B cell (primary cell): Measurements from ENCODE around the gene ZNF282. TPM values are rescaled to one million over a fixed set of nuclear protein-coding genes. Genes with fewer than 3 reads are reported as not detected.
A peak's percentile ranks its signal among the peaks of the same experiment; 100 is the strongest.

Experiments
- ATAC-seq: fragments of 200-7000 bp; cut with Tn5 transposase; one replicate; pipeline ENCODE4 v1.10.0; 2021; ENCODE audit warnings: low read depth, mild to moderate bottlenecking, moderate number of reproducible peaks, moderate library complexity
- CTCF ChIA-PET: fragments of 350-600 bp; sonication (Branson Sonifier 250); formaldehyde crosslinking; loops from one replicate; lab custom pipeline; 2021; ENCODE audit warnings: antibody characterized with exemption, inconsistent platforms; lab: Charles Lee
- POLR2A ChIA-PET: fragments of 350-600 bp; sonication (Branson Sonifier 250); formaldehyde crosslinking; loops from one replicate; lab custom pipeline; 2021; ENCODE audit warnings: antibody characterized with exemption; lab: Charles Lee
- DNase-seq: peaks from one replicate; pipeline ENCODE4 v3.0.0; 2013
- H2AFZ ChIP-seq: 2 replicates; pipeline ENCODE4 v1.6.1; 2012; ENCODE audit warnings: mild to moderate bottlenecking, low read depth, low read length; ENCODE audit not compliant: insufficient read depth, poor library complexity, severe bottlenecking
- H3K27ac ChIP-seq, 2 donors: 1 replicate in 1 of 2; 2 replicates in 1 of 2; pipeline ENCODE4 v1.5.1; 2012 to 2013; ENCODE audit warnings: low read length in 2 of 2, mild to moderate bottlenecking in 2 of 2, moderate library complexity in 1 of 2
- H3K27me3 ChIP-seq, 4 experiments: fragments of 200-600 bp in 1 of 4; sonication (generic) in 1 of 4; replicated peaks in 1 of 4; 1 replicate in 2 of 4; 2 replicates in 2 of 4; pipeline versions ENCODE4 v1.6.1 to v1.7.0; 2013 to 2016; ENCODE audit warnings: low read length in 3 of 4, mild to moderate bottlenecking in 2 of 4, mixed read lengths in 1 of 4, moderate library complexity in 1 of 4; ENCODE audit not compliant: insufficient read depth in 4 of 4, control insufficient read depth in 3 of 4; ENCODE audit errors: control extremely low read depth in 1 of 4
- H3K36me3 ChIP-seq, 2 experiments: replicated peaks in 1 of 2; 1 replicate in 1 of 2; 2 replicates in 1 of 2; pipeline versions ENCODE4 v1.6.1 to v1.7.1; 2013; ENCODE audit warnings: low read length in 1 of 2; ENCODE audit not compliant: insufficient read depth in 2 of 2, control insufficient read depth in 1 of 2; ENCODE audit errors: control extremely low read depth in 1 of 2, extremely low read depth in 1 of 2
- H3K4me1 ChIP-seq, 2 donors: fragments of 200-600 bp in 1 of 2; sonication (generic) in 1 of 2; 1 replicate in 1 of 2; 2 replicates in 1 of 2; pipeline versions ENCODE4 v1.5.1 to v1.6.1; 2013 to 2017; ENCODE audit warnings: low read length in 2 of 2; ENCODE audit not compliant: control insufficient read depth in 2 of 2, insufficient read depth in 2 of 2
- H3K4me2 ChIP-seq: replicated peaks from 2 replicates; pipeline ENCODE3; 2012; ENCODE audit warnings: mild to moderate bottlenecking, low read depth, low read length; ENCODE audit not compliant: poor library complexity, severe bottlenecking
- H3K4me3 ChIP-seq, 5 experiments: fragments of 200-600 bp in 1 of 5; sonication (generic) in 1 of 5; 1 replicate in 3 of 5; 2 replicates in 2 of 5; pipeline versions ENCODE4 v1.5.1 to v1.7.0; 2011 to 2016; ENCODE audit warnings: low read length in 4 of 5, mild to moderate bottlenecking in 4 of 5, low read depth in 2 of 5, control low read depth in 1 of 5, moderate library complexity in 1 of 5; ENCODE audit not compliant: insufficient read depth in 1 of 5; ENCODE audit errors: control extremely low read depth in 1 of 5, extremely low read depth in 1 of 5
- H3K79me2 ChIP-seq: fragments of 200-600 bp; sonication (generic); one replicate; pipeline ENCODE4 v1.6.0; 2016; ENCODE audit warnings: low read length; ENCODE audit not compliant: control insufficient read depth, insufficient read depth
- H3K9ac ChIP-seq: fragments of 200-600 bp; sonication (generic); 2 replicates; pipeline ENCODE4 v1.6.1; 2017; ENCODE audit warnings: mild to moderate bottlenecking, low read length, moderate library complexity
- H3K9me3 ChIP-seq, 3 donors: one replicate each; pipeline versions ENCODE4 v1.6.1 to v1.7.1; 2013; ENCODE audit warnings: low read length in 2 of 3; ENCODE audit not compliant: control insufficient read depth in 2 of 3, insufficient read depth in 1 of 3; ENCODE audit errors: control extremely low read depth in 1 of 3
- H4K20me1 ChIP-seq: 2 replicates; pipeline ENCODE4 v1.6.0; 2012; ENCODE audit warnings: mild to moderate bottlenecking, low read length; ENCODE audit not compliant: insufficient read depth, control insufficient read depth, poor library complexity, severe bottlenecking
- H3K27ac Mint-ChIP-seq: one replicate; pipeline ENCODE4 v1.8.0; 2021; ENCODE audit warnings: mixed read lengths
- H3K27me3 Mint-ChIP-seq: one replicate; pipeline ENCODE4 v1.8.0; 2021; ENCODE audit warnings: mixed read lengths
- H3K4me1 Mint-ChIP-seq: one replicate; pipeline ENCODE4 v1.8.0; 2021; ENCODE audit warnings: mixed read lengths
- H3K4me3 Mint-ChIP-seq: one replicate; pipeline ENCODE4 v1.8.0; 2021; ENCODE audit warnings: mixed read lengths
- H3K9me3 Mint-ChIP-seq: one replicate; pipeline ENCODE4 v1.8.0; 2022; ENCODE audit warnings: mixed read lengths; ENCODE audit not compliant: insufficient read depth
- CTCF ChIP-seq: fragments of 200-600 bp; IDR thresholded peaks from one replicate; pipeline ENCODE4 v1.8.0; 2022; ENCODE audit warnings: antibody characterized with exemption, mild to moderate bottlenecking
- EZH2 ChIP-seq: IDR thresholded peaks from 2 replicates; pipeline ENCODE4 v1.6.1; 2012; ENCODE audit warnings: borderline replicate concordance, low read depth, mild to moderate bottlenecking, moderate library complexity, low read length; ENCODE audit not compliant: insufficient read depth, poor library complexity, severe bottlenecking
- WGBS: methylation state at CpG from one replicate; pipeline ENCODE4 v1.1.5; 2013; ENCODE audit warnings: missing lambda C conversion rate; ENCODE audit not compliant: insufficient coverage; 5-methylcytosine and 5-hydroxymethylcytosine counted together
- intact Hi-C: fragments of 100-400 bp; cut with micrococcal nuclease; formaldehyde crosslinking; loops from one replicate; pipeline ENCODE4 v1.10.0; 2022
- polyA plus RNA-seq: library from polyadenylated mRNA; depleted of rRNA; stranded (reverse); fragments of >200 nt; gene quantifications from 2 replicates; pipeline ENCODE4 v1.2.3, GENCODE V29; 2012
- total RNA-seq, 2 donors: library from RNA; stranded (reverse); fragments of 120-200 nt in 1 of 2; gene quantifications; 1 replicate in 1 of 2; 2 replicates in 1 of 2; pipeline versions ENCODE4 v1.2.3 to v1.2.4, GENCODE V29; 2013 to 2022

The ZNF282 gene
- total and polyA plus RNA-seq, 2 donors (not counting 1 experiment from before 2014, with no cell fraction given), result 8.3 to 25.7 TPM

GRCh38 chr7:149261829-149262617 is 66.7 kb downstream of the ZNF282 start, which contains the start of gene ZNF783:
Gene ZNF783 (plus strand): TSS chr7:149262196. CDS start chr7:149262334, 138 bp downstream.
- POLR2A ChIA-PET, result interaction anchor here (0.6 to 3.0 kb wide), 10 partner anchors 12 to 510 kb away, joined by 3 to 17 read pairs (median 3); partner anchors contain the start of genes ZNF282 and ZNF398
- Histone ChIP-seq H2AFZ (peak within 1 kb of the TSS; percentile 84), H3K27ac (peak within 1 kb of the TSS; percentile 69 to 76), H3K79me2 (peaks cover 14% of the 10 kb centered on the region), H3K4me2 (peak within 1 kb of the TSS; percentile 97), H3K9me3 (peaks cover 0 to 3% (median 0%) of the 10 kb centered on the region in 3 donors), H3K4me3 (peak within 1 kb of the TSS in 4 of 5 experiments; percentile 64 to 75 (median 68)), H4K20me1 (peaks cover 18% of the 10 kb centered on the region), H3K9ac (peak within 1 kb of the TSS; percentile 80), H3K36me3 (peaks cover 0 to 20% of the 10 kb centered on the region in 2 experiments), H3K27me3 (no peaks in the 10 kb centered on the region), H3K4me1 (peaks cover 13 to 17% of the 10 kb centered on the region in 2 donors)
- CTCF ChIA-PET, result interaction anchor here (0.8 to 5.1 kb wide), 17 partner anchors 9 to 480 kb away, joined by 3 to 34 read pairs (median 4); partner anchors contain the start of genes ZNF282, ZNF398 and ZNF777
- intact Hi-C loops, result loop anchor here (1.0 to 10.0 kb wide), 10 partner anchors 23 to 380 kb away; partner anchors contain the start of genes EZH2, PDIA4, ZNF212 and ZNF398
- TF ChIP-seq CTCF (peak; percentile 86), EZH2 (no peak)
- peak within 1 kb of the TSS; percentile 92 for H3K27ac Mint-ChIP-seq
- H3K4me3 Mint-ChIP-seq, result peak within 1 kb of the TSS; percentile 94
- peaks cover 21% of the 10 kb centered on the region for H3K4me1 Mint-ChIP-seq
- ATAC-seq, result peak; percentile 93
- DNase-seq, result peak; percentile 94
- WGBS, result under 1% methylated on average over 115 of the region's 115 CpGs
- no peaks in the 10 kb centered on the region for H3K27me3 Mint-ChIP-seq
- H3K9me3 Mint-ChIP-seq, result no peaks in the 10 kb centered on the region
